Activated gamma-delta T cell treated with anti-CD3 and anti-CD28 coated beads, Interleukin-2, amount 50 U/mL, for 16 hours (primary cell): ENCODE results near the gene USP31.
A peak's percentile ranks its signal among the peaks of the same experiment; 100 is the strongest.

Experiments
- DNase-seq: peaks from one replicate; pipeline ENCODE4 v3.0.0-alpha.2; 2020; ENCODE audit warnings: low read depth

USP31 gene

GRCh38 chr16:23149267-23149992, at the start of gene USP31:
TSS of gene USP31 (minus strand) at chr16:23149452. CDS start at chr16:23149270, 182 bp downstream.
- peak; percentile 80 for DNase-seq

GRCh38 chr16:23196539-23196938, 47.3 kb upstream of the USP31 start:
- DNase-seq = no peak

GRCh38 chr16:23195366-23195978, 46.2 kb upstream of the USP31 start:
- no peak for DNase-seq

GRCh38 chr16:23194497-23195221, 45.4 kb upstream of the USP31 start:
- no peak for DNase-seq

- no peak for DNase-seq
Observed at GRCh38 chr16:23188911-23189310, 39.7 kb upstream of the USP31 start.

- no peak for DNase-seq
Observed at GRCh38 chr16:23187341-23187740, 38.1 kb upstream of the USP31 start.

- no peak for DNase-seq
Observed at GRCh38 chr16:23186171-23186570, 36.9 kb upstream of the USP31 start.

- DNase-seq = no peak
Observed at GRCh38 chr16:23185656-23186055, 36.4 kb upstream of the USP31 start.

GRCh38 chr16:23183543-23183862, 34.3 kb upstream of the USP31 start:
- DNase-seq = no peak

GRCh38 chr16:23182679-23183542, 33.7 kb upstream of the USP31 start, which contains the start of gene SCNN1G:
TSS of gene SCNN1G (plus strand) at chr16:23182745. CDS start at chr16:23186272, 3,527 bp downstream.
- DNase-seq = no peak

GRCh38 chr16:23182206-23182678, 33.0 kb upstream of the USP31 start:
- peak; percentile 30 for DNase-seq

GRCh38 chr16:23181506-23181905, 32.3 kb upstream of the USP31 start:
- DNase-seq = no peak

GRCh38 chr16:23175651-23176050, 26.4 kb upstream of the USP31 start:
- no peak for DNase-seq

- no peak for DNase-seq
Observed at GRCh38 chr16:23174622-23175021, 25.4 kb upstream of the USP31 start.

GRCh38 chr16:23172994-23173393, 23.7 kb upstream of the USP31 start:
- no peak for DNase-seq

- no peak for DNase-seq
Observed at GRCh38 chr16:23172583-23172982, 23.3 kb upstream of the USP31 start.

- DNase-seq = no peak
Observed at GRCh38 chr16:23164736-23165135, 15.5 kb upstream of the USP31 start.

GRCh38 chr16:23163921-23164320, 14.7 kb upstream of the USP31 start:
- DNase-seq = no peak

- DNase-seq = no peak
Observed at GRCh38 chr16:23160574-23160973, 11.3 kb upstream of the USP31 start.

GRCh38 chr16:23160082-23160481, 10.8 kb upstream of the USP31 start:
- DNase-seq = no peak

- DNase-seq = no peak
Observed at GRCh38 chr16:23158114-23158513, 8.9 kb upstream of the USP31 start.

GRCh38 chr16:23156946-23157460, 7.8 kb upstream of the USP31 start:
- no peak for DNase-seq
